Activated T-helper 9 cell treated with anti-CD3 and anti-CD28 coated beads, Interleukin-2, amount 50 U/mL, for 16 hours (primary cell): Measurements from ENCODE around the gene PRLR.
"Not testable (repeated sequence)": the region's sequence is repeated elsewhere in the genome, so short reads cannot be mapped to it uniquely, and the experiment has no call there.

ENCODE experiments used
- DNase-seq: peaks from one replicate; pipeline ENCODE4 v3.0.0-alpha.2; 2020; ENCODE audit warnings: low read depth

PRLR gene

GRCh38 chr5:35124932-35125331, 105.4 kb downstream of the PRLR start:
- DNase-seq = no peak

DNA sequence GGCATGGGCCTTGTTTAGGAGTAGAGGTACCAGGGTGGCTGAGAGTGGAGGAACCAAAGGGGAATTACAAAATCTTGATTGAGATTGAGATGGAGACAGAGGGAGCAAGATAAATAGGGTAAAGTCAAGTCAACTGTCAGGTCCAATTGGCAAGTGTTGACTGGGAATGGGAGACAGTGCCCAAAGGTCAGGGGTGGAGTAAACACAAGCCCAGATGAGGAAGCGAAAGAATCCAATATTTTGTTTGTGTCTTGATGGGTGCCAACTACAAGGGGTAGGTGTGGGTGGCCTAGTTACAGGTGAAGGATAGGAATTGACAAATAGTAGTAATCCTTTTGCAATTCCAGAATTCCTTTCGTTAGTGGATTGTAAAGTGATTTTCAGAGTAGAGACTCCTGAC, 107.5 kb downstream of the PRLR start:
- DNase-seq = no peak

- no peak for DNase-seq
Observed at GRCh38 chr5:35120715-35121114, 109.6 kb downstream of the PRLR start.

GRCh38 chr5:35117967-35118366, 112.3 kb downstream of the PRLR start:
- DNase-seq = no peak

GRCh38 chr5:35115920-35116319, 114.4 kb downstream of the PRLR start:
- DNase-seq = no peak

- DNase-seq = no peak
Observed at GRCh38 chr5:35114698-35115097, 115.6 kb downstream of the PRLR start.

DNA sequence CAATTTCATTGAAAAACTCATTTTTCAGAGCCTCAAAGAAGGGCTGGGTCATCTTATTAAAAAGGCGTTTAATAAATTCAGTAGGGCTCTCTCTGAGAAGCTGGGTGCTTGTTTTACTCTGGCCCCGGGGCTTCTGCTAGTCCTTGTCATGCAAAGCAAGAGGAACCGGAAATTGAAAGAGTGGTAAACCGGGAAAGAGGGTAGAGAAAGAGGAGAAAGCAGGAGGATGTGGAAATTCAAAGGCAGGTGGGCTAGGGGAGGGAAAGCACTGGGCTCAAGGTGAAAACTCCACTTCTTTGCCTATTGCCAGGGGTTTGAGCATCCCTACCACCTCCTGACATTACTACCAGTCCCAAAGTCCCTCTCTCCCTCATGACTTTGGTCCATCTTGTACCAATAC, 118.0 kb downstream of the PRLR start:
- DNase-seq = no peak

DNA sequence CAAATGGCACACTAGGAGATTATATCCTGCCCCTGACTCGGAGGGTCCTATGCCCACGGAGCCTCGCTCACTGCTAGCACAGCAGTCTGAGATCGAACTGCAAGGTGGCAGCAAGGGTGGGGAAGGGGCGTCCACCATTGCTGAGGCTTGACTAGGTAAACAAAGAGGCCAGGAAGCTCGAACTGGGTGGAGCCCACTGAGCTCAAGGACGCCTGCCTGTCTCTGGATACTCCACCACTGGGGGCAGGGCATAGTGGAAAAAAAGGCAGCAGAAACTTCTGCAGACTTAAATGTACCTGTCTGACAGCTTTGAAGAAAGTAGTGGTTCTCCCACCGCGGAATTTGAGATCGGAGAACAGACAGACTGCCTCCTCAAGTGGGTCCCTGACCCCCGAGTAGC, 125.7 kb downstream of the PRLR start:
- not testable (repeated sequence) for DNase-seq

DNA sequence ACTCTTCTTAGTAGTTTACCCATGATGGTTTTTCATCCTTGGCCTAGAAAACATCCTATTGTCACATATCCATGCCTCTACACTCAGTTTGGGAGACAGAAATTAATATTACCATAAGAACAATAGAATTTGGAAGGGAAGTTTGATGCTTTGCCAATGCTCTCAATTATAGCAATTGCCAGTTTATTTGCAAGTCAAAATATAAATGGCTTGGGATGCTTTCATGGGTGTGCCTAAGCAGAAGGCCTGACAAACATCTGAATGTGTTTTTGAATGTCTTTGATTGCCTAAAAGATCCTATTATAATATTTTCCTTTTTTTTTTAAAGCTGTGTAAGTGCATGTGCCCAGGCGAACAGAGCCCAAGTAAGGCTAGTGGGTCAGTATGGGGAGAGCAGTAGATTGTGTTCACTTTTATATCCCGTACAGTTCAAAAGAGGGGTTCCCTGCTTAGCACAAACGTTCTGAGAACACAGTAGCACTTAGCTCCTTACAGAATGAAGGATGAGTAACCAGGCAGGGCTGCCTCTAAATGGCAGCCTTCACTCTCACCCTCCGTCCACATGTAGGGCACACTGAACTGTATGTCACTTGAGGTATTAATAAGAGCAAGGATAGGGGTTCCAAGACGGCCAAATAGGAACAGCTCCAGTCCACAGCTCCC, 126.5 kb downstream of the PRLR start:
- no peak for DNase-seq

DNA sequence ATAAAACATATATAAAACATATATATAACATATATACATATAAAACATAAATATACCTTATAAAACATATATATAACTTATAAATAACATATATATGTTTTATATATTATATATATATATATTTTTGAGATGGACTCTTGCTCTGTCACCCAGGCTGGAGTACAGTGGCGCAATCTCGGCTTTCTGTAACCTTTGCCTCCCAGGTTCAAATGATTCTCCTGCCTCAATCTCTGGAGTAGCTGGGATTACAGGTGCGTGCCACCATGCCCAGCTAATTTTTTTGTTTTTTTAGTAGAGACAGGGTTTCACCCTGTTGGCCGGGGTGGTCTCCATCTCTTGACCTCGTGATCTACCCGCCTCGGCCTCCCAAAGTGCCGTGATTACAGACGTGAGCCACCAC, 128.6 kb downstream of the PRLR start:
- DNase-seq = not testable (repeated sequence)

- DNase-seq = no peak
Observed at GRCh38 chr5:35101016-35101415, 129.3 kb downstream of the PRLR start.

DNA sequence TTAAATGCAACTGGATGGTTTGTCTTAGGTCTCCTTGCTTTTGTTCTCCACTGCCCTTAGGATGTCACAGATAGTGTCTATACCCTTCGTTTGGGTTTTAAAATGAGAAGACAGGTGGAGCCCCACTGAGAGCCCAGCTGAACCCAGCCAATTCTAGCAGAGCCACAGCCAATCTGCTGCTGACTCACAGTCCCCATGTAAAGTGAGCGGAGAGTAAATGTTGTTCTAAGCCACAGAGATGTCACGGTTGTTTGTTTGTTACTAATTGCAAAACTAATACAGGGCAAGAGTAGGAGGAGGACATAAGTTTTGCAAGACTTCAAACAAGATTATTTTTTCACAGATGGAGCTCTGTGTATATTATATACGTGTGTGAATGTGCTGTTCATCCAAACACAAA, 132.1 kb downstream of the PRLR start:
- no peak for DNase-seq

- no peak for DNase-seq
Observed at GRCh38 chr5:35096932-35097331, 133.4 kb downstream of the PRLR start.

DNA sequence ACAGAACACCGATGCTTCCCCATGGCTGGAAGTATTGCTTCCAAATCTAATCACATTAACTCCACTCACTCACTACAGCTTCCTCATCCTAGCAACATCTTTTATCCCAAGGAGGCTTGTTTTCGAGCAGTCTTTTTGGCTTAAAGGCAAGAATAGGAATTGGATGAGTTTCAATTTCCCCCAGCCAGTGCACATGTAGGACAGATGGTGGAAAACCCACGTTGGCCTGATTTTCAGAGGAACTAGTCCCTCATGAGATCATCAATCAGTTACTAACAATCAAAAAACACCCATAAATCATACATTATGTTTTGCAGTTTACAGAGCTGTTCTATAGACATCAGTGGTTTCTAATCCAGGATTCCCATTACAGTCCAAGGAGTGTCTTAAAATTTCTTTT, 134.1 kb downstream of the PRLR start:
- DNase-seq = no peak

GRCh38 chr5:35095366-35095765, 134.9 kb downstream of the PRLR start:
- DNase-seq = no peak

DNA sequence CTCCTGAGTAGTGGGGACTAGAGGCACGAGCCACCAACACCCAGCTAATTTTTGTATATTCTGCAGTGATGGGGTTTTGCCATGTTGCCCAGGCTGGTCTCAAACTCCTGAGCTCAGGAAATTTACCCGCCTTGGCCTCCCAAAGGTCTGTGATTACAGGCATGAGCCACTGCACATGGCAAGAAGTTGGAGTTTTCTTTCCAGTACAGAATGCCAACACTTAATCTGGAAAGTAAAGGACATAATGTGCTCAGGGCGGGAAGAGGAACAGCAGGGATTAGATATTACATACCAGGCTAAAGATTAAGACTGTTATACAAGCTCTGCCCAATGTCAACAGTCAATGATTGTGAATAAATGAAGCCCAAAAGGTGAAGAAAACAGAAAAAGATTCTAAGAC, 135.3 kb downstream of the PRLR start:
- no peak for DNase-seq

GRCh38 chr5:35092703-35093102, 137.6 kb downstream of the PRLR start:
- no peak for DNase-seq

DNA sequence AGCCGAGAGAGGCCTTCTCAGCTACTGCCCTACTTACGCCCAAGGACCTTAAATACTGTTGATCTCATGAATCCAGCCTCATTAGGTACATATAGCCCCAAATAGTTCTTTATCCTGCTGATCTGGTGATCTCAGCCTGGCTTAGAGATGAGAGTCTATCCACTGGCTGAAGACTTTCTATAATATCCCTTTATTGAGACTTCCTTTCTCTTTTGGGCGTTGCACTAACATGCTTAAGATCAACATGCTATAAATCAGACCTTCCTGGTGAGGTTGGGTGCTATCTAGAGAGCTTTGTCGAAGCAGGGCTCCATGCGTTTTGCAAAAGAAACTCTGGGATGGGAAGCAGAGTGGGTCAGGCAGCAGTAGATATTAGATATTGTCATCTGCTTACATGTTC, 138.6 kb downstream of the PRLR start:
- DNase-seq = no peak

GRCh38 chr5:35089334-35090314, 140.7 kb downstream of the PRLR start:
- DNase-seq = peak; percentile 29

DNA sequence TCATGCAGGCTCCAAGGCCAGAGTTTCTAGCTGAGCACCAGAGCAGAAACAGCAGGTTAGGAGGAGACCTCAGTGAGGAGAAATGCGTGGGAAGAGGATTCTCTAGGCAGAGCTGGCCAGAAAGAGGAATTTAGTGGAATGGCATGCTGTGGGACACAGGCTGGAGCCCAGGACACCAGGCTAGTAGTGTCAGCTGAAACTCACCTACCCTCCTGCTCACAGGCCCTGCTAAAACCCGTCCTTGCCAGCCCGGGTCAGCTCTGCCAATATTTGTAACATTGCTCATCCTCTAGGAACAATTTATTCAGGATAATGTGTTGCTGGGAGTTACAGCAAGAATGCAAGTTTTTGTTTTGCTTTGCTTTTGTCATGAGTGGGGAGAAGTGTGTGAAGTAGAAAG, 142.3 kb downstream of the PRLR start:
- no peak for DNase-seq

DNA sequence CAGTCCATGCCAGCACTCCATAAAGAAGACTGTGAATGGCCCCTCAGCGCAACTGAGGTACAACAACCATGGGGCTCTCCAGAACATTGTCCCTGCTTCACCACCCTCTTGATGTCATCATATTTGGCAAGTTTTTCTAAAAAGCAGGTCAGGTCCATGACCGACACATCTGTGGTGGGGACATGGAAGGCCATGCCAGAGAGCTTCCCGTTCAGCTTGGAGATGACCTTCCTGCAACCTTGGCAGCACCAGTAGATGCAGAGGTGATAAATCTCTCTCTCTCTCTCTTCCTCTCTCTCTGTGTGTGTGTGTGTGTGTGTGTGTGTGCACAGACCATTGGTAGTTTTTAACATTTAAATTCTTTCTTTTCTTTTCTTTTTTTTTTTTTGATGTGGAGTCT, 147.1 kb downstream of the PRLR start:
- DNase-seq = no peak

DNA sequence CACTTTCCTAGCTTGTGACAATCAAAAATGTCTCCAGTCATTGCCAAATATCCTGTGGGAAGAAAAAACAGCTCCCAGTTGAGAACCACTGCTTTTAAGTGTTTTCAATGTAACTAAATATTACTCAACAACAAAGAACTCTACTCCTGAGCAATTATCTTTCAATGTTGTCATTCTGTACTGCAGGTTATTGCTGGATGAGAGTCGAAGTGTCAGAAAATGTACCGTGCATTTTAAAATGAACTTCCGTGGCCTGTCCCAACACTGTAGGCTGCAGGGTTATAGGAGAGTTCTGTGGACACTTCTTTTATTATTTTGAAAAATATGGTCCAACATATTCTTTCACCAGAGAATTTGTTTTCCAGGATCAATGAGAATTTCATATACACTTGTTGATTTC, 147.8 kb downstream of the PRLR start:
- no peak for DNase-seq

GRCh38 chr5:35081134-35081533, 149.2 kb downstream of the PRLR start:
- no peak for DNase-seq
